HG02973 (cell line): ENCODE measurements around the gene CDH13.

Source experiments
- ATAC-seq: cut with Tn5 transposase; IDR thresholded peaks from one replicate; pipeline ENCODE4 v1.9.1; 2021; ENCODE audit warnings: moderate library complexity; ENCODE audit not compliant: unreplicated experiment

Gene CDH13

GRCh38 chr16:83722456-83723183 lies 1095.9 kb downstream of the CDH13 start:
- ATAC-seq, result no peak

- ATAC-seq, result no peak
Measured at GRCh38 chr16:83723244-83723643, 1096.5 kb downstream of the CDH13 start.

- ATAC-seq, result no peak
Measured at GRCh38 chr16:83723901-83724300, 1097.1 kb downstream of the CDH13 start.

- no peak for ATAC-seq
Measured at GRCh38 chr16:83724585-83724984, 1097.8 kb downstream of the CDH13 start.

GRCh38 chr16:83725313-83725712 lies 1098.5 kb downstream of the CDH13 start:
- ATAC-seq, result no peak

- no peak for ATAC-seq
Measured at GRCh38 chr16:83727018-83727417, 1100.2 kb downstream of the CDH13 start.

GRCh38 chr16:83727751-83728352 lies 1101.1 kb downstream of the CDH13 start:
- ATAC-seq, result no peak

- no peak for ATAC-seq
Measured at GRCh38 chr16:83728492-83728891, 1101.7 kb downstream of the CDH13 start.

- no peak for ATAC-seq
Measured at GRCh38 chr16:83730812-83731211, 1104.0 kb downstream of the CDH13 start.

- no peak for ATAC-seq
Measured at GRCh38 chr16:83732536-83732935, 1105.8 kb downstream of the CDH13 start.

- no peak for ATAC-seq
Measured at GRCh38 chr16:83733301-83733700, 1106.5 kb downstream of the CDH13 start.

- no peak for ATAC-seq
Measured at GRCh38 chr16:83734136-83734535, 1107.4 kb downstream of the CDH13 start.

- no peak for ATAC-seq
Measured at GRCh38 chr16:83737729-83738354, 1111.1 kb downstream of the CDH13 start.

- no peak for ATAC-seq
Measured at GRCh38 chr16:83738923-83739503, 1112.2 kb downstream of the CDH13 start.

- ATAC-seq, result no peak
Measured at GRCh38 chr16:83742124-83742899, 1115.5 kb downstream of the CDH13 start.

GRCh38 chr16:83743241-83743640 lies 1116.5 kb downstream of the CDH13 start:
- ATAC-seq, result no peak

GRCh38 chr16:83743720-83744119 lies 1117.0 kb downstream of the CDH13 start:
- no peak for ATAC-seq

GRCh38 chr16:83744441-83744981 lies 1117.7 kb downstream of the CDH13 start:
- ATAC-seq, result no peak

- ATAC-seq, result no peak
Measured at GRCh38 chr16:83746611-83747010, 1119.8 kb downstream of the CDH13 start.

GRCh38 chr16:83747936-83748335 lies 1121.2 kb downstream of the CDH13 start:
- no peak for ATAC-seq

GRCh38 chr16:83755391-83755790 lies 1128.6 kb downstream of the CDH13 start:
- ATAC-seq, result no peak
